Measurements from ENCODE around the gene OR7C2. TPM values are rescaled to one million over a fixed set of nuclear protein-coding genes. Genes with fewer than 3 reads are reported as not detected.

OR7C2 gene
- total and polyA plus RNA-seq, 2 experiments from 2014 or later: not detected

GRCh38 chr19:14915116-14915515 lies 26.2 kb upstream of the OR7C2 start:
- Histone ChIP-seq H3K27me3 (ENCODE audit: insufficient read depth) (no peaks in the 10 kb centered on the region), H3K4me2 (no peak overlapping the region), H3F3A (replicated peaks; ENCODE audit: low read depth) (no peaks in the 10 kb centered on the region), H3K4me3 (no peak overlapping the region), H4K20me1 (replicated peaks; ENCODE audit: insufficient read depth) (no peaks in the 10 kb centered on the region), H3K79me2 (replicated peaks; ENCODE audit: insufficient read depth) (no peaks in the 10 kb centered on the region), H2AFZ (peak overlapping the region; percentile 84), H3K36me3 (ENCODE audit: insufficient read depth) (no peaks in the 10 kb centered on the region), H3K9me2 (ENCODE audit: insufficient read depth) (no peaks in the 10 kb centered on the region), H3K4me1 (ENCODE audit: insufficient read depth) (no peaks in the 10 kb centered on the region), H3K27ac (ENCODE audit: low read depth) (no peak overlapping the region)
- no peak for DNase-seq (ENCODE audit: low spot score)
- Mint-ChIP-seq H3K4me1 (no peaks in the 10 kb centered on the region), H3K9me3 (peaks cover 91% of the 10 kb centered on the region), H3K4me3 (no peak overlapping the region), H3K36me3 (ENCODE audit: low read depth) (peaks cover 8% of the 10 kb centered on the region; the same call in 1 of the 3 replicates), H3K27me3 (ENCODE audit: insufficient read depth, low read depth, poor library complexity) (peaks cover 6% of the 10 kb centered on the region), H3K27ac (no peak overlapping the region)
- TF ChIP-seq, protein P1, sequence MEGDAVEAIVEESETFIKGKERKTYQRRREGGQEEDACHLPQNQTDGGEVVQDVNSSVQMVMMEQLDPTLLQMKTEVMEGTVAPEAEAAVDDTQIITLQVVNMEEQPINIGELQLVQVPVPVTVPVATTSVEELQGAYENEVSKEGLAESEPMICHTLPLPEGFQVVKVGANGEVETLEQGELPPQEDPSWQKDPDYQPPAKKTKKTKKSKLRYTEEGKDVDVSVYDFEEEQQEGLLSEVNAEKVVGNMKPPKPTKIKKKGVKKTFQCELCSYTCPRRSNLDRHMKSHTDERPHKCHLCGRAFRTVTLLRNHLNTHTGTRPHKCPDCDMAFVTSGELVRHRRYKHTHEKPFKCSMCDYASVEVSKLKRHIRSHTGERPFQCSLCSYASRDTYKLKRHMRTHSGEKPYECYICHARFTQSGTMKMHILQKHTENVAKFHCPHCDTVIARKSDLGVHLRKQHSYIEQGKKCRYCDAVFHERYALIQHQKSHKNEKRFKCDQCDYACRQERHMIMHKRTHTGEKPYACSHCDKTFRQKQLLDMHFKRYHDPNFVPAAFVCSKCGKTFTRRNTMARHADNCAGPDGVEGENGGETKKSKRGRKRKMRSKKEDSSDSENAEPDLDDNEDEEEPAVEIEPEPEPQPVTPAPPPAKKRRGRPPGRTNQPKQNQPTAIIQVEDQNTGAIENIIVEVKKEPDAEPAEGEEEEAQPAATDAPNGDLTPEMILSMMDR (conservative IDR thresholded peaks at IDR 0.05; ENCODE audit: low read depth in 2 of 2): no peak
- TF ChIP-seq ZNF114 (CRISPR knock-in tag; IDR thresholded peaks at IDR 0.05): no peak
- TF ChIP-seq NANOG (IDR thresholded peaks at IDR 0.05; ENCODE audit: borderline replicate concordance): no peak
- TF ChIP-seq STAT1 (IDR thresholded peaks at IDR 0.05; ENCODE audit: unreplicated experiment): no peak
- TF ChIP-seq CREB1 (CRISPR knock-in tag; IDR thresholded peaks at IDR 0.05; ENCODE audit: low read depth): no peak
- TF ChIP-seq EZH2phosphoT487 (IDR thresholded peaks at IDR 0.05; ENCODE audit: unreplicated experiment): no peak
- no peak for TF ChIP-seq ZNF331 (CRISPR knock-in tag; IDR thresholded peaks at IDR 0.05; ENCODE audit: low read depth)
- TF ChIP-seq EZH2 (IDR thresholded peaks at IDR 0.05; ENCODE audit: low read depth, unreplicated experiment): no peak
- TF ChIP-seq, protein P2, sequence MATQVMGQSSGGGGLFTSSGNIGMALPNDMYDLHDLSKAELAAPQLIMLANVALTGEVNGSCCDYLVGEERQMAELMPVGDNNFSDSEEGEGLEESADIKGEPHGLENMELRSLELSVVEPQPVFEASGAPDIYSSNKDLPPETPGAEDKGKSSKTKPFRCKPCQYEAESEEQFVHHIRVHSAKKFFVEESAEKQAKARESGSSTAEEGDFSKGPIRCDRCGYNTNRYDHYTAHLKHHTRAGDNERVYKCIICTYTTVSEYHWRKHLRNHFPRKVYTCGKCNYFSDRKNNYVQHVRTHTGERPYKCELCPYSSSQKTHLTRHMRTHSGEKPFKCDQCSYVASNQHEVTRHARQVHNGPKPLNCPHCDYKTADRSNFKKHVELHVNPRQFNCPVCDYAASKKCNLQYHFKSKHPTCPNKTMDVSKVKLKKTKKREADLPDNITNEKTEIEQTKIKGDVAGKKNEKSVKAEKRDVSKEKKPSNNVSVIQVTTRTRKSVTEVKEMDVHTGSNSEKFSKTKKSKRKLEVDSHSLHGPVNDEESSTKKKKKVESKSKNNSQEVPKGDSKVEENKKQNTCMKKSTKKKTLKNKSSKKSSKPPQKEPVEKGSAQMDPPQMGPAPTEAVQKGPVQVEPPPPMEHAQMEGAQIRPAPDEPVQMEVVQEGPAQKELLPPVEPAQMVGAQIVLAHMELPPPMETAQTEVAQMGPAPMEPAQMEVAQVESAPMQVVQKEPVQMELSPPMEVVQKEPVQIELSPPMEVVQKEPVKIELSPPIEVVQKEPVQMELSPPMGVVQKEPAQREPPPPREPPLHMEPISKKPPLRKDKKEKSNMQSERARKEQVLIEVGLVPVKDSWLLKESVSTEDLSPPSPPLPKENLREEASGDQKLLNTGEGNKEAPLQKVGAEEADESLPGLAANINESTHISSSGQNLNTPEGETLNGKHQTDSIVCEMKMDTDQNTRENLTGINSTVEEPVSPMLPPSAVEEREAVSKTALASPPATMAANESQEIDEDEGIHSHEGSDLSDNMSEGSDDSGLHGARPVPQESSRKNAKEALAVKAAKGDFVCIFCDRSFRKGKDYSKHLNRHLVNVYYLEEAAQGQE (IDR thresholded peaks at IDR 0.05; ENCODE audit: unreplicated experiment): no peak
- TF ChIP-seq POLR2AphosphoS5 (IDR thresholded peaks at IDR 0.05; ENCODE audit: low read depth): no peak
- TF ChIP-seq, protein P3, sequence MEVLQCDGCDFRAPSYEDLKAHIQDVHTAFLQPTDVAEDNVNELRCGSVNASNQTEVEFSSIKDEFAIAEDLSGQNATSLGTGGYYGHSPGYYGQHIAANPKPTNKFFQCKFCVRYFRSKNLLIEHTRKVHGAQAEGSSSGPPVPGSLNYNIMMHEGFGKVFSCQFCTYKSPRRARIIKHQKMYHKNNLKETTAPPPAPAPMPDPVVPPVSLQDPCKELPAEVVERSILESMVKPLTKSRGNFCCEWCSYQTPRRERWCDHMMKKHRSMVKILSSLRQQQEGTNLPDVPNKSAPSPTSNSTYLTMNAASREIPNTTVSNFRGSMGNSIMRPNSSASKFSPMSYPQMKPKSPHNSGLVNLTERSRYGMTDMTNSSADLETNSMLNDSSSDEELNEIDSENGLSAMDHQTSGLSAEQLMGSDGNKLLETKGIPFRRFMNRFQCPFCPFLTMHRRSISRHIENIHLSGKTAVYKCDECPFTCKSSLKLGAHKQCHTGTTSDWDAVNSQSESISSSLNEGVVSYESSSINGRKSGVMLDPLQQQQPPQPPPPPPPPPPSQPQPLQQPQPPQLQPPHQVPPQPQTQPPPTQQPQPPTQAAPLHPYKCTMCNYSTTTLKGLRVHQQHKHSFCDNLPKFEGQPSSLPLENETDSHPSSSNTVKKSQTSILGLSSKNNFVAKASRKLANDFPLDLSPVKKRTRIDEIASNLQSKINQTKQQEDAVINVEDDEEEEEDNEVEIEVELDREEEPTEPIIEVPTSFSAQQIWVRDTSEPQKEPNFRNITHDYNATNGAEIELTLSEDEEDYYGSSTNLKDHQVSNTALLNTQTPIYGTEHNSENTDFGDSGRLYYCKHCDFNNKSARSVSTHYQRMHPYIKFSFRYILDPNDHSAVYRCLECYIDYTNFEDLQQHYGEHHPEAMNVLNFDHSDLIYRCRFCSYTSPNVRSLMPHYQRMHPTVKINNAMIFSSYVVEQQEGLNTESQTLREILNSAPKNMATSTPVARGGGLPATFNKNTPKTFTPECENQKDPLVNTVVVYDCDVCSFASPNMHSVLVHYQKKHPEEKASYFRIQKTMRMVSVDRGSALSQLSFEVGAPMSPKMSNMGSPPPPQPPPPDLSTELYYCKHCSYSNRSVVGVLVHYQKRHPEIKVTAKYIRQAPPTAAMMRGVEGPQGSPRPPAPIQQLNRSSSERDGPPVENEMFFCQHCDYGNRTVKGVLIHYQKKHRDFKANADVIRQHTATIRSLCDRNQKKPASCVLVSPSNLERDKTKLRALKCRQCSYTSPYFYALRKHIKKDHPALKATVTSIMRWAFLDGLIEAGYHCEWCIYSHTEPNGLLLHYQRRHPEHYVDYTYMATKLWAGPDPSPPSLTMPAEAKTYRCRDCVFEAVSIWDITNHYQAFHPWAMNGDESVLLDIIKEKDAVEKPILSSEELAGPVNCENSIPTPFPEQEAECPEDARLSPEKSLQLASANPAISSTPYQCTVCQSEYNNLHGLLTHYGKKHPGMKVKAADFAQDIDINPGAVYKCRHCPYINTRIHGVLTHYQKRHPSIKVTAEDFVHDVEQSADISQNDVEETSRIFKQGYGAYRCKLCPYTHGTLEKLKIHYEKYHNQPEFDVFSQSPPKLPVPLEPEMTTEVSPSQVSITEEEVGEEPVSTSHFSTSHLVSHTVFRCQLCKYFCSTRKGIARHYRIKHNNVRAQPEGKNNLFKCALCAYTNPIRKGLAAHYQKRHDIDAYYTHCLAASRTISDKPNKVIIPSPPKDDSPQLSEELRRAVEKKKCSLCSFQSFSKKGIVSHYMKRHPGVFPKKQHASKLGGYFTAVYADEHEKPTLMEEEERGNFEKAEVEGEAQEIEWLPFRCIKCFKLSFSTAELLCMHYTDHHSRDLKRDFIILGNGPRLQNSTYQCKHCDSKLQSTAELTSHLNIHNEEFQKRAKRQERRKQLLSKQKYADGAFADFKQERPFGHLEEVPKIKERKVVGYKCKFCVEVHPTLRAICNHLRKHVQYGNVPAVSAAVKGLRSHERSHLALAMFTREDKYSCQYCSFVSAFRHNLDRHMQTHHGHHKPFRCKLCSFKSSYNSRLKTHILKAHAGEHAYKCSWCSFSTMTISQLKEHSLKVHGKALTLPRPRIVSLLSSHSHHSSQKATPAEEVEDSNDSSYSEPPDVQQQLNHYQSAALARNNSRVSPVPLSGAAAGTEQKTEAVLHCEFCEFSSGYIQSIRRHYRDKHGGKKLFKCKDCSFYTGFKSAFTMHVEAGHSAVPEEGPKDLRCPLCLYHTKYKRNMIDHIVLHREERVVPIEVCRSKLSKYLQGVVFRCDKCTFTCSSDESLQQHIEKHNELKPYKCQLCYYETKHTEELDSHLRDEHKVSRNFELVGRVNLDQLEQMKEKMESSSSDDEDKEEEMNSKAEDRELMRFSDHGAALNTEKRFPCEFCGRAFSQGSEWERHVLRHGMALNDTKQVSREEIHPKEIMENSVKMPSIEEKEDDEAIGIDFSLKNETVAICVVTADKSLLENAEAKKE (CRISPR knock-in tag; IDR thresholded peaks at IDR 0.05): no peak
- no peak for TF ChIP-seq JUNB (IDR thresholded peaks at IDR 0.05; ENCODE audit: unreplicated experiment)
- TF ChIP-seq, protein P4, sequence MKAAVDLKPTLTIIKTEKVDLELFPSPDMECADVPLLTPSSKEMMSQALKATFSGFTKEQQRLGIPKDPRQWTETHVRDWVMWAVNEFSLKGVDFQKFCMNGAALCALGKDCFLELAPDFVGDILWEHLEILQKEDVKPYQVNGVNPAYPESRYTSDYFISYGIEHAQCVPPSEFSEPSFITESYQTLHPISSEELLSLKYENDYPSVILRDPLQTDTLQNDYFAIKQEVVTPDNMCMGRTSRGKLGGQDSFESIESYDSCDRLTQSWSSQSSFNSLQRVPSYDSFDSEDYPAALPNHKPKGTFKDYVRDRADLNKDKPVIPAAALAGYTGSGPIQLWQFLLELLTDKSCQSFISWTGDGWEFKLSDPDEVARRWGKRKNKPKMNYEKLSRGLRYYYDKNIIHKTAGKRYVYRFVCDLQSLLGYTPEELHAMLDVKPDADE (IDR thresholded peaks at IDR 0.05): no peak
- no peak for ATAC-seq

Measured in GM23338 (cell line).